ENCODE results near the gene FYN. TPM values are rescaled to one million over a fixed set of nuclear protein-coding genes. Genes with fewer than 3 reads are reported as not detected.

Gene FYN
- total and polyA plus RNA-seq, 10 of the 15 experiments (the other 5 are each of a cell fraction or from before 2014, with no cell fraction given) = 51.4 to 247 (median 138) TPM

GRCh38 chr6:111739257-111739696, 134.0 kb downstream of the FYN start (continued):
- TF ChIP-seq ETV6 (conservative IDR thresholded peaks at IDR 0.05 in 1 of 2, IDR thresholded peaks at IDR 0.05 in 1 of 2; ENCODE audit: borderline replicate concordance in 1 of 2, low read depth in 1 of 2) (no peak), IRF4 (IDR thresholded peaks at IDR 0.05; ENCODE audit: low read depth, low read length) (0 out of 2 replicates have a peak, but pooled peaks have one; percentile 19), ZSCAN29 (IDR thresholded peaks at IDR 0.05) (no peak), HDAC6 (IDR thresholded peaks at IDR 0.05; ENCODE audit: unreplicated experiment) (no peak), RAD51 (IDR thresholded peaks at IDR 0.05) (no peak), BCL3 (IDR thresholded peaks at IDR 0.05; ENCODE audit: borderline replicate concordance, insufficient read depth, low read depth, low read length, poor library complexity, severe bottlenecking) (peak; percentile 27), SMAD1 (IDR thresholded peaks at IDR 0.05; ENCODE audit: low read depth, partially characterized antibody) (no peak), POU2F2 (IDR thresholded peaks at IDR 0.05; ENCODE audit: borderline replicate concordance, low read depth, low read length) (0 out of 3 replicates have a peak, but pooled peaks have one; percentile 8), POLR2AphosphoS5 (IDR thresholded peaks at IDR 0.05; ENCODE audit: low read length) (no peak), GABPA (IDR thresholded peaks at IDR 0.05; ENCODE audit: low read depth) (no peak), USF1 (IDR thresholded peaks at IDR 0.05; ENCODE audit: borderline replicate concordance, extremely low read length, insufficient read depth, low read depth, low read length) (no peak), KDM1A (IDR thresholded peaks at IDR 0.05; ENCODE audit: borderline replicate concordance) (no peak), NBN (IDR thresholded peaks at IDR 0.05) (no peak), CHD2 (IDR thresholded peaks at IDR 0.05; ENCODE audit: borderline replicate concordance, low read depth, low read length) (no peak), SP1 (IDR thresholded peaks at IDR 0.05; ENCODE audit: low read depth, low read length) (no peak), CREM (IDR thresholded peaks at IDR 0.05; ENCODE audit: low read depth) (no peak)
- TF ChIP-seq, protein P1, sequence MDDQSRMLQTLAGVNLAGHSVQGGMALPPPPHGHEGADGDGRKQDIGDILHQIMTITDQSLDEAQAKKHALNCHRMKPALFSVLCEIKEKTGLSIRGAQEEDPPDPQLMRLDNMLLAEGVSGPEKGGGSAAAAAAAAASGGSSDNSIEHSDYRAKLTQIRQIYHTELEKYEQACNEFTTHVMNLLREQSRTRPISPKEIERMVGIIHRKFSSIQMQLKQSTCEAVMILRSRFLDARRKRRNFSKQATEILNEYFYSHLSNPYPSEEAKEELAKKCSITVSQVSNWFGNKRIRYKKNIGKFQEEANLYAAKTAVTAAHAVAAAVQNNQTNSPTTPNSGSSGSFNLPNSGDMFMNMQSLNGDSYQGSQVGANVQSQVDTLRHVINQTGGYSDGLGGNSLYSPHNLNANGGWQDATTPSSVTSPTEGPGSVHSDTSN (IDR thresholded peaks at IDR 0.05; ENCODE audit: insufficient replicate concordance, low read depth, low read length) = peak; percentile 85
- TF ChIP-seq, protein P2, sequence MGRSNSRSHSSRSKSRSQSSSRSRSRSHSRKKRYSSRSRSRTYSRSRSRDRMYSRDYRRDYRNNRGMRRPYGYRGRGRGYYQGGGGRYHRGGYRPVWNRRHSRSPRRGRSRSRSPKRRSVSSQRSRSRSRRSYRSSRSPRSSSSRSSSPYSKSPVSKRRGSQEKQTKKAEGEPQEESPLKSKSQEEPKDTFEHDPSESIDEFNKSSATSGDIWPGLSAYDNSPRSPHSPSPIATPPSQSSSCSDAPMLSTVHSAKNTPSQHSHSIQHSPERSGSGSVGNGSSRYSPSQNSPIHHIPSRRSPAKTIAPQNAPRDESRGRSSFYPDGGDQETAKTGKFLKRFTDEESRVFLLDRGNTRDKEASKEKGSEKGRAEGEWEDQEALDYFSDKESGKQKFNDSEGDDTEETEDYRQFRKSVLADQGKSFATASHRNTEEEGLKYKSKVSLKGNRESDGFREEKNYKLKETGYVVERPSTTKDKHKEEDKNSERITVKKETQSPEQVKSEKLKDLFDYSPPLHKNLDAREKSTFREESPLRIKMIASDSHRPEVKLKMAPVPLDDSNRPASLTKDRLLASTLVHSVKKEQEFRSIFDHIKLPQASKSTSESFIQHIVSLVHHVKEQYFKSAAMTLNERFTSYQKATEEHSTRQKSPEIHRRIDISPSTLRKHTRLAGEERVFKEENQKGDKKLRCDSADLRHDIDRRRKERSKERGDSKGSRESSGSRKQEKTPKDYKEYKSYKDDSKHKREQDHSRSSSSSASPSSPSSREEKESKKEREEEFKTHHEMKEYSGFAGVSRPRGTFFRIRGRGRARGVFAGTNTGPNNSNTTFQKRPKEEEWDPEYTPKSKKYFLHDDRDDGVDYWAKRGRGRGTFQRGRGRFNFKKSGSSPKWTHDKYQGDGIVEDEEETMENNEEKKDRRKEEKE (IDR thresholded peaks at IDR 0.05) = no peak
- TF ChIP-seq, protein P3, sequence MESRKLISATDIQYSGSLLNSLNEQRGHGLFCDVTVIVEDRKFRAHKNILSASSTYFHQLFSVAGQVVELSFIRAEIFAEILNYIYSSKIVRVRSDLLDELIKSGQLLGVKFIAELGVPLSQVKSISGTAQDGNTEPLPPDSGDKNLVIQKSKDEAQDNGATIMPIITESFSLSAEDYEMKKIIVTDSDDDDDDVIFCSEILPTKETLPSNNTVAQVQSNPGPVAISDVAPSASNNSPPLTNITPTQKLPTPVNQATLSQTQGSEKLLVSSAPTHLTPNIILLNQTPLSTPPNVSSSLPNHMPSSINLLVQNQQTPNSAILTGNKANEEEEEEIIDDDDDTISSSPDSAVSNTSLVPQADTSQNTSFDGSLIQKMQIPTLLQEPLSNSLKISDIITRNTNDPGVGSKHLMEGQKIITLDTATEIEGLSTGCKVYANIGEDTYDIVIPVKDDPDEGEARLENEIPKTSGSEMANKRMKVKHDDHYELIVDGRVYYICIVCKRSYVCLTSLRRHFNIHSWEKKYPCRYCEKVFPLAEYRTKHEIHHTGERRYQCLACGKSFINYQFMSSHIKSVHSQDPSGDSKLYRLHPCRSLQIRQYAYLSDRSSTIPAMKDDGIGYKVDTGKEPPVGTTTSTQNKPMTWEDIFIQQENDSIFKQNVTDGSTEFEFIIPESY (IDR thresholded peaks at IDR 0.05) = no peak
- TF ChIP-seq, protein P4, sequence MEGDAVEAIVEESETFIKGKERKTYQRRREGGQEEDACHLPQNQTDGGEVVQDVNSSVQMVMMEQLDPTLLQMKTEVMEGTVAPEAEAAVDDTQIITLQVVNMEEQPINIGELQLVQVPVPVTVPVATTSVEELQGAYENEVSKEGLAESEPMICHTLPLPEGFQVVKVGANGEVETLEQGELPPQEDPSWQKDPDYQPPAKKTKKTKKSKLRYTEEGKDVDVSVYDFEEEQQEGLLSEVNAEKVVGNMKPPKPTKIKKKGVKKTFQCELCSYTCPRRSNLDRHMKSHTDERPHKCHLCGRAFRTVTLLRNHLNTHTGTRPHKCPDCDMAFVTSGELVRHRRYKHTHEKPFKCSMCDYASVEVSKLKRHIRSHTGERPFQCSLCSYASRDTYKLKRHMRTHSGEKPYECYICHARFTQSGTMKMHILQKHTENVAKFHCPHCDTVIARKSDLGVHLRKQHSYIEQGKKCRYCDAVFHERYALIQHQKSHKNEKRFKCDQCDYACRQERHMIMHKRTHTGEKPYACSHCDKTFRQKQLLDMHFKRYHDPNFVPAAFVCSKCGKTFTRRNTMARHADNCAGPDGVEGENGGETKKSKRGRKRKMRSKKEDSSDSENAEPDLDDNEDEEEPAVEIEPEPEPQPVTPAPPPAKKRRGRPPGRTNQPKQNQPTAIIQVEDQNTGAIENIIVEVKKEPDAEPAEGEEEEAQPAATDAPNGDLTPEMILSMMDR (IDR thresholded peaks at IDR 0.05 in 2 of 3, conservative IDR thresholded peaks at IDR 0.05 in 1 of 3; ENCODE audit: control insufficient read depth in 2 of 3, extremely low read depth in 1 of 3, insufficient read depth in 1 of 3, low read depth in 3 of 3, low read length in 3 of 3) = no peak
